GM08714 (cell line): ENCODE results near the gene ATCAY.

Experiments used
- H3K4me3 ChIP-seq: fragments of 200-500 bp; sonication (Bioruptor generic); 2 replicates; pipeline ENCODE4 v1.5.1; 2014; ENCODE audit warnings: mild to moderate bottlenecking, low read length, inconsistent platforms
- ZNF274 ChIP-seq: IDR thresholded peaks from 2 replicates; pipeline ENCODE4 v1.6.1; 2012; ENCODE audit warnings: mild to moderate bottlenecking, low read depth, low read length

The ATCAY gene

DNA sequence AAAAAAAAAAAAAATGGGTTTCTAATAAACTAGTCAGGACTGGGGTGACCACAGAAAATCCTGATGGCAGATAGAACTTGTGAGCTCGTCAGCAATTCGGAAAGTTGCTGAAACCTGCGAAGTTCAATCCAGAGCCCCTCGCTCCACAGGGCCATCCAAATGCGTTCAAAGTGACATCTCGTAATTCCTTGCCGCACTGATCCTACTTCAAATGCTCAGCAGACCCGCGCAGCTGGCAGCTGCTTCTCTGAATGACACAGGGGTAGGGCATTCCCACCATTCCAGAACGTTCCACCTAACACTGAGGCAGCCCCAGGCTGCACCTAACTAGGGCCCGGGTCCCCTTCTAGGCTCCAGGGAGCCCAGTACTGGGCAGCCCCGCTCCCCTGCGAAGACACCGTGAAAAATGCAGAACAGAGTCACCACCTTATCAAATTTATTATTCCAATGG, 95.2 kb downstream of the ATCAY start:
- no peak overlapping the region for H3K4me3 ChIP-seq
- TF ChIP-seq ZNF274 = no peak

DNA sequence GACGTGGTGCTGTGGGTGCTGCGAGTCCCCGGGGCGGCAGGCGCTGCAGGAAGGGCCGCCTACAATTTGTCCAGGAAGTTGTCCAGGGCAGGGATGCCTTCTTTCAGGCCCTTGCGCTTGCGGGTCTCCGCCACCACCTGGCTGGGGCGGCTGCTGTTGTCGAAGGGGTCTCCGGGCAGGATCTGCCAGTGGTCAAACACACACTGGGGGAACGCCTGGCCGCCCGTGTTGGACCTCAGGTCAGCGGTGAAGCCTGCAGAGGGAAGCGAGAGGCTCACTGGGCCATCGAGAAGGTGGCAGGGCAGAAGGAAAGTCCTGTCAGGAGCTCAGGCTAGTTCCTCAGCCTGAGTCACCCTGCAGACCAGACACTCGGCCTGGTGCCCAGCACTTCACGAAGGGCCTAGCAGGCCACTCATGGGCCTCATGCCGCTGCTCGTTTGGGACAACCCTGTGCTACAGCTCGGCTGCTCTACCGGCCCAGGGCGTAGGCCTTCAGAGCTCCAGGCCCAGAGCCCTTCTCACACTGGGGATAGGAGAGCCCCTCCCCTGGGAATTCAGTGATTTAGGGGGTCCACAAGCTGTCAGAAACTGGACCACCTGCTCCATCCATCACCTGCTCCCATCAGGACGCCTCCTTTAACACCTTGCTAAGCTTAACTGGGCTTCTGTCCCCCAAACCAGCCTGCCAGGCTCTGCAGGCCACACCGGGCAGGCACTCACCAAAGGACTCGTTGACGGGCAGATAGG, 96.2 kb downstream of the ATCAY start:
- no peak for TF ChIP-seq ZNF274
- no peak overlapping the region for H3K4me3 ChIP-seq
